Astrocyte (in vitro differentiated cells and primary cell): ENCODE results near the gene C19orf47. TPM values are rescaled to one million over a fixed set of nuclear protein-coding genes. Genes with fewer than 3 reads are reported as not detected.

ENCODE experiments used
- DNase-seq: peaks from one replicate; pipeline ENCODE4 v3.0.0-alpha.2; 2010; ENCODE audit warnings: low read depth
- FAIRE-seq: peaks from 2 replicates; lab custom pipeline; 2011; peaks lifted over from hg19 to GRCh38; lab: Jason Lieb, UNC
- H2AFZ ChIP-seq: 2 replicates; pipeline ENCODE4 v1.6.0; 2012; ENCODE audit warnings: low read depth, low read length, inconsistent platforms
- H3K27ac ChIP-seq: 2 replicates; pipeline ENCODE4 v1.5.1; 2011; ENCODE audit warnings: low read depth, low read length, inconsistent platforms
- H3K27me3 ChIP-seq: 2 replicates; pipeline ENCODE4 v1.6.0; 2011; ENCODE audit warnings: low read length, inconsistent platforms; ENCODE audit not compliant: insufficient read depth
- H3K36me3 ChIP-seq: 2 replicates; pipeline ENCODE4 v1.5.1; 2011; ENCODE audit warnings: low read length, inconsistent platforms; ENCODE audit not compliant: insufficient read depth
- H3K4me1 ChIP-seq: 2 replicates; pipeline ENCODE4 v1.5.1; 2011; ENCODE audit warnings: low read length, inconsistent platforms; ENCODE audit not compliant: insufficient read depth
- H3K4me2 ChIP-seq: 2 replicates; pipeline ENCODE4 v1.6.0; 2012; ENCODE audit warnings: low read length, inconsistent platforms
- H3K4me3 ChIP-seq: 2 replicates; pipeline ENCODE4 v1.5.1; 2011; ENCODE audit warnings: low read depth, mild to moderate bottlenecking, low read length, inconsistent platforms; ENCODE audit not compliant: insufficient read depth
- H3K79me2 ChIP-seq: 2 replicates; pipeline ENCODE4 v1.6.0; 2012; ENCODE audit warnings: mild to moderate bottlenecking, low read length, inconsistent platforms; ENCODE audit not compliant: insufficient read depth
- H3K9ac ChIP-seq: 2 replicates; pipeline ENCODE4 v1.6.0; 2012; ENCODE audit warnings: mild to moderate bottlenecking, low read length, inconsistent platforms
- H3K9me3 ChIP-seq: 2 replicates; pipeline ENCODE4 v1.5.1; 2012; ENCODE audit warnings: low read depth, mild to moderate bottlenecking, low read length, inconsistent platforms; ENCODE audit not compliant: insufficient read depth
- H4K20me1 ChIP-seq: 2 replicates; pipeline ENCODE4 v1.6.0; 2012; ENCODE audit warnings: low read length, inconsistent platforms; ENCODE audit not compliant: insufficient read depth
- H3K27ac Mint-ChIP-seq: one replicate; pipeline ENCODE4 v1.8.0; 2021; ENCODE audit warnings: mild to moderate bottlenecking, mixed read lengths; ENCODE audit not compliant: unreplicated experiment
- H3K27me3 Mint-ChIP-seq: one replicate; pipeline ENCODE4 v1.8.0; 2021; ENCODE audit warnings: low read depth, mixed read lengths; ENCODE audit not compliant: unreplicated experiment
- H3K36me3 Mint-ChIP-seq: one replicate; pipeline ENCODE4 v1.8.0; 2021; ENCODE audit warnings: low read depth, mixed read lengths; ENCODE audit not compliant: unreplicated experiment
- H3K4me1 Mint-ChIP-seq: one replicate; pipeline ENCODE4 v1.8.0; 2021; ENCODE audit warnings: low read depth, mixed read lengths; ENCODE audit not compliant: unreplicated experiment
- H3K4me3 Mint-ChIP-seq: one replicate; pipeline ENCODE4 v1.8.0; 2021; ENCODE audit warnings: mild to moderate bottlenecking, moderate library complexity, mixed read lengths; ENCODE audit not compliant: unreplicated experiment
- H3K9me3 Mint-ChIP-seq: one replicate; pipeline ENCODE4 v1.8.0; 2021; ENCODE audit warnings: mild to moderate bottlenecking, mixed read lengths; ENCODE audit not compliant: unreplicated experiment
- EZH2 ChIP-seq: IDR thresholded peaks from 2 replicates; pipeline ENCODE4 v1.6.1; 2012; ENCODE audit warnings: mild to moderate bottlenecking, low read length, inconsistent platforms; ENCODE audit not compliant: insufficient read depth
- total RNA-seq: library from RNA; stranded (reverse); gene quantifications from 2 replicates; pipeline ENCODE4 v1.2.1, GENCODE V29; 2021
- TF ChIP-seq, protein P1 (sequence below): IDR thresholded peaks from 2 replicates; pipeline ENCODE4 v1.5.1; 2011; ENCODE audit warnings: low read depth, mild to moderate bottlenecking, inconsistent platforms, low read length, moderate library complexity; ENCODE audit not compliant: insufficient read depth

The C19orf47 gene
- total RNA-seq, 1 donor from 2014 or later, result 20.6 TPM

GRCh38 chr19:40365010-40365409 lies 16.8 kb upstream of the C19orf47 start:
- TF ChIP-seq, protein P1, sequence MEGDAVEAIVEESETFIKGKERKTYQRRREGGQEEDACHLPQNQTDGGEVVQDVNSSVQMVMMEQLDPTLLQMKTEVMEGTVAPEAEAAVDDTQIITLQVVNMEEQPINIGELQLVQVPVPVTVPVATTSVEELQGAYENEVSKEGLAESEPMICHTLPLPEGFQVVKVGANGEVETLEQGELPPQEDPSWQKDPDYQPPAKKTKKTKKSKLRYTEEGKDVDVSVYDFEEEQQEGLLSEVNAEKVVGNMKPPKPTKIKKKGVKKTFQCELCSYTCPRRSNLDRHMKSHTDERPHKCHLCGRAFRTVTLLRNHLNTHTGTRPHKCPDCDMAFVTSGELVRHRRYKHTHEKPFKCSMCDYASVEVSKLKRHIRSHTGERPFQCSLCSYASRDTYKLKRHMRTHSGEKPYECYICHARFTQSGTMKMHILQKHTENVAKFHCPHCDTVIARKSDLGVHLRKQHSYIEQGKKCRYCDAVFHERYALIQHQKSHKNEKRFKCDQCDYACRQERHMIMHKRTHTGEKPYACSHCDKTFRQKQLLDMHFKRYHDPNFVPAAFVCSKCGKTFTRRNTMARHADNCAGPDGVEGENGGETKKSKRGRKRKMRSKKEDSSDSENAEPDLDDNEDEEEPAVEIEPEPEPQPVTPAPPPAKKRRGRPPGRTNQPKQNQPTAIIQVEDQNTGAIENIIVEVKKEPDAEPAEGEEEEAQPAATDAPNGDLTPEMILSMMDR, result no peak
- TF ChIP-seq EZH2, result no peak
- Histone ChIP-seq H3K27me3 (no peaks in the 10 kb centered on the region), H3K9ac (peak overlapping the region; percentile 73), H3K79me2 (no peaks in the 10 kb centered on the region), H3K9me3 (no peaks in the 10 kb centered on the region), H3K4me3 (peak overlapping the region; percentile 53), H3K27ac (no peak overlapping the region), H3K4me1 (peaks cover 13% of the 10 kb centered on the region), H2AFZ (peak overlapping the region; percentile 70), H3K4me2 (peak overlapping the region; percentile 83), H4K20me1 (peaks cover 21% of the 10 kb centered on the region), H3K36me3 (no peaks in the 10 kb centered on the region)
- DNase-seq, result no peak
- no peak overlapping the region for H3K27ac Mint-ChIP-seq
- no peaks in the 10 kb centered on the region for H3K9me3 Mint-ChIP-seq
- no peaks in the 10 kb centered on the region for H3K27me3 Mint-ChIP-seq
- H3K36me3 Mint-ChIP-seq, result peaks cover 4% of the 10 kb centered on the region
- H3K4me3 Mint-ChIP-seq, result peak overlapping the region; percentile 83
- peaks cover 16% of the 10 kb centered on the region for H3K4me1 Mint-ChIP-seq
- FAIRE-seq, result no peak

- H3K27me3 Mint-ChIP-seq, result no peaks in the 10 kb centered on the region
- H3K27ac Mint-ChIP-seq, result no peak overlapping the region
- no peak for TF ChIP-seq EZH2
- TF ChIP-seq, protein P1, result no peak
- DNase-seq, result no peak
- no peaks in the 10 kb centered on the region for H3K79me2 ChIP-seq
- H3K4me1 Mint-ChIP-seq, result peaks cover 15% of the 10 kb centered on the region
- peaks cover 19% of the 10 kb centered on the region for H4K20me1 ChIP-seq
- H3K36me3 ChIP-seq, result no peaks in the 10 kb centered on the region
- H3K36me3 Mint-ChIP-seq, result peaks cover 2% of the 10 kb centered on the region
- H3K9me3 ChIP-seq, result no peaks in the 10 kb centered on the region
- no peak overlapping the region for H3K4me3 ChIP-seq
- no peak for FAIRE-seq
- peaks cover 13% of the 10 kb centered on the region for H3K4me1 ChIP-seq
- H3K4me2 ChIP-seq, result no peak overlapping the region
- H2AFZ ChIP-seq, result no peak overlapping the region
- no peaks in the 10 kb centered on the region for H3K9me3 Mint-ChIP-seq
- H3K27ac ChIP-seq, result no peak overlapping the region
- no peaks in the 10 kb centered on the region for H3K27me3 ChIP-seq
- H3K4me3 Mint-ChIP-seq, result no peak overlapping the region
- H3K9ac ChIP-seq, result no peak overlapping the region
Measured at GRCh38 chr19:40363069-40363468, 14.9 kb upstream of the C19orf47 start.

GRCh38 chr19:40362160-40362559 lies 14.0 kb upstream of the C19orf47 start:
- TF ChIP-seq, protein P1, result no peak
- no peak for TF ChIP-seq EZH2
- Mint-ChIP-seq H3K27me3 (no peaks in the 10 kb centered on the region), H3K4me1 (peaks cover 14% of the 10 kb centered on the region), H3K9me3 (no peaks in the 10 kb centered on the region), H3K36me3 (peaks cover 2% of the 10 kb centered on the region), H3K27ac (peak overlapping the region; percentile 66), H3K4me3 (no peak overlapping the region)
- Histone ChIP-seq H3K27ac (no peak overlapping the region), H3K9ac (no peak overlapping the region), H3K79me2 (no peaks in the 10 kb centered on the region), H3K36me3 (no peaks in the 10 kb centered on the region), H3K4me3 (no peak overlapping the region), H4K20me1 (peaks cover 14% of the 10 kb centered on the region), H3K4me2 (no peak overlapping the region), H3K4me1 (peaks cover 13% of the 10 kb centered on the region), H2AFZ (no peak overlapping the region), H3K27me3 (no peaks in the 10 kb centered on the region), H3K9me3 (no peaks in the 10 kb centered on the region)
- DNase-seq (no peak), FAIRE-seq (no peak)
